Skeletal muscle tissue (tissue), 4 donors: ENCODE data around the gene STK32C. TPM values are rescaled to one million over a fixed set of nuclear protein-coding genes. Genes with fewer than 3 reads are reported as not detected.

Experiments
- H3K27ac ChIP-seq: one replicate; pipeline ENCODE4 v1.7.0; 2013; ENCODE audit warnings: mild to moderate bottlenecking, low read depth, low read length, inconsistent platforms
- H3K27me3 ChIP-seq, 3 donors: one replicate each; pipeline ENCODE4 v1.7.0; 2013; ENCODE audit warnings: low read length in 3 of 3; ENCODE audit not compliant: control insufficient read depth in 3 of 3, insufficient read depth in 3 of 3
- H3K36me3 ChIP-seq, 3 donors: one replicate each; pipeline ENCODE4 v1.7.0; 2013; ENCODE audit warnings: low read length in 3 of 3; ENCODE audit not compliant: control insufficient read depth in 3 of 3, insufficient read depth in 3 of 3
- H3K4me1 ChIP-seq, 3 donors: one replicate each; pipeline ENCODE4 v1.7.0; 2013; ENCODE audit warnings: low read length in 3 of 3, mild to moderate bottlenecking in 3 of 3; ENCODE audit not compliant: control insufficient read depth in 3 of 3, insufficient read depth in 3 of 3
- H3K4me3 ChIP-seq, 3 donors: one replicate each; pipeline ENCODE4 v1.7.0; 2013; ENCODE audit warnings: low read length in 3 of 3
- H3K9ac ChIP-seq, 3 donors: one replicate each; pipeline ENCODE4 v1.7.0; 2013; ENCODE audit warnings: low read length in 3 of 3, mild to moderate bottlenecking in 3 of 3, moderate library complexity in 2 of 3, low read depth in 1 of 3
- H3K9me3 ChIP-seq, 3 donors: one replicate each; pipeline ENCODE4 v1.7.0; 2013; ENCODE audit warnings: low read length in 3 of 3; ENCODE audit not compliant: control insufficient read depth in 3 of 3
- total RNA-seq: library from RNA; depleted of rRNA; stranded (reverse); fragments of >200 nt; gene quantifications from one replicate; pipeline ENCODE4 v1.2.3, GENCODE V29; 2014
- donor health status: Osteomylitis.

Gene STK32C
- total RNA-seq, 1 donor from 2014 or later, result 8.4 TPM

DNA sequence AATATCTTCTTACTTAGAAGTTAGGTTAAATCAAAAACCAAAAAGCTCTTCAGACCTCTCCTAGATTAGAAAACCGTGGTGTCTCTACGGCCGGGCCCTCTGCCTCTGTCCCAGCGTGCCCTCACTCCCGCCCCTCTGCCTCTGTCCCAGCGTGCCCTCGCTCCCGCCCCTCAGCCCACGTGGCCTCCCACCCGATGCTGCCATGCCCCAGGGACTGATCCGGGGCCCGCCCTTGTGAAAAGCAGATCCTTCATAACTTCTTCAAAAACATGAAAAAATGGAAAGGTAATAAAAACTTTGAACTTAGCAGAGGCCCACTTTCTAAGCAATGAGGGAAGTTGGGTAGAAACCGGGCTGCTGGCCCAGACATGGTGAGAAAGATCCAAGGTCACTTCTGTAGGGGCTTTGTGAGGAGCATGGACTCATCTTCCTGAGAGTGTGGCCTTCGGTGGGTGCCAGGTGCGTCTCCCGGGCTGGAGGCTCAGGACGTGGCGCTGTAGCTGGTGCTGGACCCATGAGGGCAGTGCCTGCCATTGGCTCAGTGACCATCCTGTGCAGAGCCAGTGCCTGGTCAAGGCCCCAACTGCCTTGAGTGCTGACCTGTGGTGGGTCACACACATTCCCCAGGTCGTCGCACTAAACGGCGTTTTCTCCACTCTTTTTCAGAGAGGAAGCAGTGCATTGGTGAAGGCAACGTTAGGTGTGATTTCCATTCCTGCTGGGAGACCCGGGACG lies 125.9 kb downstream of the STK32C start:
- no peaks in the 10 kb centered on the region for H3K36me3 ChIP-seq
- H3K27me3 ChIP-seq, result peaks cover 24 to 60% (median 42%) of the 10 kb centered on the region in 3 donors
- no peak overlapping the region for H3K4me3 ChIP-seq
- no peaks in the 10 kb centered on the region for H3K9me3 ChIP-seq
- H3K27ac ChIP-seq, result no peak overlapping the region
- H3K4me1 ChIP-seq, result peaks cover 4 to 8% (median 6%) of the 10 kb centered on the region in 3 donors
- no peak overlapping the region for H3K9ac ChIP-seq

GRCh38 chr10:132180736-132181135 lies 127.0 kb downstream of the STK32C start:
- Histone ChIP-seq H3K9me3 (no peaks in the 10 kb centered on the region), H3K4me3 (no peak overlapping the region), H3K27ac (no peak overlapping the region), H3K9ac (no peak overlapping the region), H3K4me1 (peaks cover 0 to 7% (median 6%) of the 10 kb centered on the region in 3 donors), H3K27me3 (peaks cover 30 to 64% (median 44%) of the 10 kb centered on the region in 3 donors), H3K36me3 (no peaks in the 10 kb centered on the region)

- H3K4me3 ChIP-seq, result no peak overlapping the region
- no peaks in the 10 kb centered on the region for H3K9me3 ChIP-seq
- H3K9ac ChIP-seq, result no peak overlapping the region
- peaks cover 21 to 61% (median 35%) of the 10 kb centered on the region in 3 donors for H3K27me3 ChIP-seq
- H3K4me1 ChIP-seq, result peaks cover 0 to 4% (median 4%) of the 10 kb centered on the region in 3 donors
- no peaks in the 10 kb centered on the region for H3K36me3 ChIP-seq
- no peak overlapping the region for H3K27ac ChIP-seq
These were observed 128.0 kb downstream of the STK32C start for GRCh38 chr10:132179551-132180392.

- Histone ChIP-seq H3K36me3 (no peaks in the 10 kb centered on the region), H3K27ac (no peak overlapping the region), H3K4me1 (peaks cover 0 to 4% (median 4%) of the 10 kb centered on the region in 3 donors), H3K9ac (no peak overlapping the region), H3K4me3 (no peak overlapping the region), H3K27me3 (peaks cover 20 to 66% (median 33%) of the 10 kb centered on the region in 3 donors), H3K9me3 (no peaks in the 10 kb centered on the region)
These were observed 128.8 kb downstream of the STK32C start for GRCh38 chr10:132178672-132179545.

- Histone ChIP-seq H3K4me3 (no peak overlapping the region), H3K4me1 (peaks cover 0 to 4% (median 4%) of the 10 kb centered on the region in 3 donors), H3K27ac (no peak overlapping the region), H3K27me3 (peaks cover 18 to 66% (median 27%) of the 10 kb centered on the region in 3 donors), H3K9me3 (no peaks in the 10 kb centered on the region), H3K9ac (no peak overlapping the region), H3K36me3 (no peaks in the 10 kb centered on the region)
These were observed 129.7 kb downstream of the STK32C start for GRCh38 chr10:132178046-132178445.

DNA sequence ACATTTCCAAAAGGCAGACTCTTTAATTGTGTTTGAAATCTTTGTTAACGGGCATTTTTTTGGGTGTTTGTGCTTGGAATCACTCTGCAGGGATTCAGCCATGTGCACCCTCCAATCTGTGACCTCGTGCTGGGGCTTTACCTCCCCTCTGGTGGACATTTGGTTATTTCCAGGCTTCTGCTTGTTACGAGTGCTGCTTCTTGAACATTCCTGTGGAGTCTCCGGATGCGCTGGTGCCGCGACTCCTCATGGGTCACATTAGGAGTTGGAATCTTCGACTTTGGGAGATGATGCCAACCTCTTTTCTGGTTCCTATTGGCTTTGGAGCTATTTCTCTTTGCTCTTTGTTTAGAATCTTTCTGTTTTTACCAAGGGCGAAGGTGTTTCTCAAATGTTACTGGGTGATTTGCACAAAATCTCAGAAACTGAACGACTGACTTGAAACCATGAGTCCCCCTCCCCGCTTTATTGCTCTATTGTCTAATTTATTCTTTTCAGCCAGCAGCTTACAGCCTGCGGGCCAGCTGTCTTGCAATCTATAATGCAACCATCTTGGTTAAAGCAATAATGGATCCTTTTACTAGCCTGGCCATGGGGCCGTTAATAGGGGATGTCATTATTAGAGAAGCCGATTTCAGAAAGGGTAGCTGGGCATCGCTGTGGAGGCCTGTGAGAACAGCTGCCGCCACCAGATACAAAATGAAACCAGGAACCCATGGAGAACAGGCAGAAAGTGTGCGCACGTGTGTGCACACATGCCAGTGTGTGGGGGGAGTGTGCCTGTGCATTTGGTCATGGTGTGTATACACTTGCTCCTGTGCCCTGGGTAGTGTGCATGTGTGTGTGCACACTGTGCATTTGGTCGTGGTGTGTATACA lies 130.9 kb downstream of the STK32C start:
- H3K36me3 ChIP-seq, result no peaks in the 10 kb centered on the region
- H3K4me1 ChIP-seq, result peaks cover 0 to 4% (median 4%) of the 10 kb centered on the region in 3 donors
- H3K27ac ChIP-seq, result no peak overlapping the region
- no peak overlapping the region for H3K9ac ChIP-seq
- no peaks in the 10 kb centered on the region for H3K9me3 ChIP-seq
- H3K27me3 ChIP-seq, result peaks cover 17 to 54% (median 21%) of the 10 kb centered on the region in 3 donors
- no peak overlapping the region for H3K4me3 ChIP-seq

DNA sequence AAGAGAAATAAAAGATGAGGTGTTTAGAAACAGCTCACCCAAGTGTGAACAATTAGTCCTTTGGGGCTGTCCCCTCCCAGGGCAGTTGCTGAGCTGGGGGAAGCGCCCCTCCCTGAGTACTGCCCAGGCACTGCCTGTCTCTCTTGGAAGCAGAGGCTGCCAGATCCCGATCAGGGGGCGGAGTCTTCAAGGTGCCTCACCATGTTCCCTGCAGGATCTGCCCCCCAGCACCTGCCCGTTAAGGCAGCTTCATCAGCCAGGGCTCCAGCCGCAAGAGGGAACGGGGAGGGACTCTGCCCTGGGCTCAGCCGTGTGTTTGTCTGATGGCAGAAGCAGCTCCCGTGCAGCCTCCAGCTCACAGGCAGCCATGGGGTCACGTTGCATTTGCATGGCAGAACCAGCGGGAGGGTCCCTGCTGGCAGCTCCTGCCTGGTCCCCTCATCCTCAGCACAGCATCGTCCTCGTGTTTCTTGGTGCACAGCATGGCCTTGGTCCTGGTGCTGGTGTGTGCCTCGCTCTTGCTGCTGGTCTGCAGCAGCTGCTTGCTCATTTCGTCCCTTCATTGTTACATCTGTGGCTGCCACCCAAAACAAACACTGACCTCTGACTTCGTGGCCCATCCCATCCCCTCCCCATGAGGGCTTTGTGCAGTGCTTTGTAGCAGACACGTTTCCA lies 131.7 kb downstream of the STK32C start:
- H3K9me3 ChIP-seq, result no peaks in the 10 kb centered on the region
- no peak overlapping the region for H3K27ac ChIP-seq
- peaks cover 0 to 4% (median 4%) of the 10 kb centered on the region in 3 donors for H3K4me1 ChIP-seq
- no peak overlapping the region for H3K9ac ChIP-seq
- H3K36me3 ChIP-seq, result no peaks in the 10 kb centered on the region
- peaks cover 17 to 53% (median 21%) of the 10 kb centered on the region in 3 donors for H3K27me3 ChIP-seq
- H3K4me3 ChIP-seq, result no peak overlapping the region

GRCh38 chr10:132175408-132175807 lies 132.3 kb downstream of the STK32C start:
- H3K27ac ChIP-seq, result no peak overlapping the region
- no peak overlapping the region for H3K9ac ChIP-seq
- no peak overlapping the region for H3K4me3 ChIP-seq
- H3K4me1 ChIP-seq, result peaks cover 0 to 4% (median 4%) of the 10 kb centered on the region in 3 donors
- no peaks in the 10 kb centered on the region for H3K9me3 ChIP-seq
- H3K27me3 ChIP-seq, result peaks cover 14 to 53% (median 21%) of the 10 kb centered on the region in 3 donors
- peaks cover 0 to 2% (median 0%) of the 10 kb centered on the region in 3 donors for H3K36me3 ChIP-seq
